Endometrium (tissue), 2 donors: ENCODE measurements around the gene MAPK8IP3.
"Not testable (repeated sequence)": the region's sequence is repeated elsewhere in the genome, so short reads cannot be mapped to it uniquely, and the experiment has no call there.

Experiments
- FAIRE-seq: peaks from 2 replicates; lab custom pipeline; 2012; peaks lifted over from hg19 to GRCh38; lab: Jason Lieb, UNC
- donor health status: control.
- donor health status: control.

Gene MAPK8IP3

DNA sequence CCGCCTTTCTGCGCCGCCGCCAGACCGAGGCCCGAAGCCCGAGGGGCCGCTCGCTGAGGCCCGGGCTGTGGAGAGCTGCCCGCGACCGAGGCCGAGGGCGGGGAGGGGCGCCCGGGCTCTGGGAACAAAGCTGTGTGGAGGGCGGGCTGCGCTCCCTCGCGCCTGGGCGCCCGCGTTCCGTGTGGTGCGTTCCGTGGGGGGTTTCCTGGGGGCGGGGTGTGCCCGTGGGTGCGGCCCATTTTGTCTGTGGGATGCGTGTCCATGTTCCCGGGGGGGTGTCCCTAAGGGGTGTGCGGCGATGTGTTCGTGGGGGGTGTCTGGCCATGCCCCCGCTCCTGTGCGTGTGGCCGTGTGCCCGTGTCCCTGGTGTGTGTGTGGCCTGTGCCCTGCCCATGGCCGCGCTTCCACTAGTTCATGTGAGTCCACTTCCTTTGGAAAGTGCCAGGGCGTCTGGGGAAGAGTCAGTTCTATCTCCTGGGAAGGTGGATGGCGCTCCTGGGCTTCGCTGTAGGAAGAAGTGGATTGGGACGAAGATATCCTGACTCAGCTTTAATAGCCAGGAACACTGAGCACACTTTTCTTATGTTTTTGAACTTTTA lies 27.4 kb upstream of the MAPK8IP3 start:
- no peak for FAIRE-seq

GRCh38 chr16:1680361-1680760 lies 25.6 kb upstream of the MAPK8IP3 start:
- no peak for FAIRE-seq

DNA sequence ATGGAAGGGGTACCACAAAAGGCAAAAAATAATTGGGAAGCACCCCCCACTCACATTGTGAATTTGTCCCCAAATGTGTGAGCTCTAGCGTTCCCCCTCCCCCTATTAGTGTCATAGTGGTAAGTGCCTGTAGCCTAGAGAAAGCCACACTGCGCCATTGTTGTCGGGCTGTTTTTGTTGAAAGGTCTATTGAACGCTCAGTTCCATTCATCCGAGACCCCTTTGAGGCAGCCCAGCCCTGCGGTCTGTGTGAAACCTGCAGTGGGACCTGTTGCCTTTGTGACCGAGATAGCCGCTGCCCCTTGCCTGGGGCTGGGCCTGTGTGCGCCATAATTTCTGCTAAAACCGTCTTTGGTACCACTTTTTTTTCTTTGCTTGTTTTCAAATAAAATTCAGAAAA lies 25.0 kb upstream of the MAPK8IP3 start:
- FAIRE-seq = no peak

GRCh38 chr16:1687427-1688316 lies 18.3 kb upstream of the MAPK8IP3 start:
- FAIRE-seq = no peak

GRCh38 chr16:1688807-1689560 lies 17.0 kb upstream of the MAPK8IP3 start:
- FAIRE-seq = no peak

DNA sequence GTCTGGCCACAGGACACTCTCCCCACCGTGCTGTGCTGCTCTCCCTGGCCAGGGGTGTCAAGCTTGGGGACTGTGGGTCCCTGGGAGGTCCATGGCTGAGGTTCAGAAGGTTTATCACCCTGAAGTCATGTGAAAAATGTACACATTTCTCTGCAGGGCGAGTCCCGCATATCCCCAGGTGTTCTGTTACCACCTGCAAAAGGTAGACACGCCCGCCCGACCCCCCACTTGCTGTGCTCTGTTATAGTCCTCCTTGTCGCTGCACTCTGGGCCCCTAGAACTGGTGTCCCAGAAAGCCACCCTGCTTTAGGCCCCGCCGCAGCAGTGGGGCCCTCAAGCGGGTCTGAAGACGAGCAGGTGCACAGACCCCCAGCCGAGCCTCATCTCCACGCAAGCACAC lies 16.1 kb upstream of the MAPK8IP3 start:
- FAIRE-seq = no peak

GRCh38 chr16:1690810-1691209 lies 15.2 kb upstream of the MAPK8IP3 start:
- no peak for FAIRE-seq

GRCh38 chr16:1691276-1691675 lies 14.7 kb upstream of the MAPK8IP3 start:
- no peak for FAIRE-seq

GRCh38 chr16:1691956-1692355 lies 14.0 kb upstream of the MAPK8IP3 start:
- no peak for FAIRE-seq

DNA sequence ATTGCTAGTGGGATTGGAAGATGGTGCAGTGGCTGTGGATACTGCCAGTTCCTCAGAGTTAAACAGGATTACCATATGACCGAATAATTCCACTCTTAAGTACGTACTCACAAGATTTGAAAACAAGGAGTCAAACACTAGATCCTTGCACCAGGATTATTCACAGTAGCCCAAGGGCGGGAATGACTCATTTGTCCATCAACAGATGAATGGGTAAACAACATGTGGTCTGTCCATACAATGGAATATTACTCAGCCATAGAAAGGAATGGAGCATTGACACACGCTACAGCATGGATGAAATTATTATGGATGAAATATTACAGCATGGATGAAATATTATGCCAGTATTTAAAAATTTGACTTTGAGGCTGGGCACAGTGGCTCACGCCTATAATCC lies 9.1 kb upstream of the MAPK8IP3 start:
- FAIRE-seq = no peak

DNA sequence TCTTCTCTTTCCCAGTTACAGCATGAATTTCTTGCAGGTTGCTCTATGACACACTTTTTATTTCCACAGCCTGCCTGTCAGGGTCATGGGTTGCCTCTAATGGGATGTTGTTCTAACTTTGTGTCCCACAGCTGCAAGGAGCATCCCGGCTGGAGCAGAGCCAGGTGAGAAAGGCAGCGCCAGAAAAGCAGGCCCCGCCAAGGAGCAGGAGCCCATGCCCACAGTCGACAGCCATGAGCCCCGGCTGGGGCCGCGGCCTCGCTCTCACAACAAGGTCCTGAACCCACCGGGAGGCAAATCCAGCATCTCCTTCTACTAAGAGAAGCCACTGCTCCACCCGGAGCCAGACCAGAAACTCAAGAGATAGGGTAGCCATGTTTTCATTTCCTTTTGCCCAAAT lies 7.3 kb upstream of the MAPK8IP3 start:
- FAIRE-seq = no peak

- no peak for FAIRE-seq
Measured at GRCh38 chr16:1700246-1700645, 5.7 kb upstream of the MAPK8IP3 start.

- no peak for FAIRE-seq
Measured at GRCh38 chr16:1701216-1701878, 4.6 kb upstream of the MAPK8IP3 start.

DNA sequence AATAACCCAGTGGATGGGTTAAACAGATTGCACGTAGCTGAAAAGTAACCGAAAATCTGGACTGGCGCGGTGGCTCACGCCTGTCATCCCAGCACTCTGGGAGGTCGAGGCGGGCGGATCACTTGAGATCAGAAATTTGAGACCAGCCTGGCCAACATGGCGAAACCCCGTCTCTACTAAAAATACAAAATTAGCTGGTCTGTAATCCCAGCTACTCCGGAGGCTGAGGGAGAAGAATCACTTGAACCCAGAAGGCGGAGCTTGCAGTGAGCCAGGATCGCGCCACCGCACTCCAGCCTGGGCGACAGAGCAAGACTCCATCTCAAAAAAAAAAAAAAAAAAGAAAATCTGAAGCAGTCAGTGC lies 689 bp upstream of the MAPK8IP3 start:
- not testable (repeated sequence) for FAIRE-seq

- FAIRE-seq = no peak
Measured at GRCh38 chr16:1706386-1707192, 594 bp downstream of the MAPK8IP3 start.

DNA sequence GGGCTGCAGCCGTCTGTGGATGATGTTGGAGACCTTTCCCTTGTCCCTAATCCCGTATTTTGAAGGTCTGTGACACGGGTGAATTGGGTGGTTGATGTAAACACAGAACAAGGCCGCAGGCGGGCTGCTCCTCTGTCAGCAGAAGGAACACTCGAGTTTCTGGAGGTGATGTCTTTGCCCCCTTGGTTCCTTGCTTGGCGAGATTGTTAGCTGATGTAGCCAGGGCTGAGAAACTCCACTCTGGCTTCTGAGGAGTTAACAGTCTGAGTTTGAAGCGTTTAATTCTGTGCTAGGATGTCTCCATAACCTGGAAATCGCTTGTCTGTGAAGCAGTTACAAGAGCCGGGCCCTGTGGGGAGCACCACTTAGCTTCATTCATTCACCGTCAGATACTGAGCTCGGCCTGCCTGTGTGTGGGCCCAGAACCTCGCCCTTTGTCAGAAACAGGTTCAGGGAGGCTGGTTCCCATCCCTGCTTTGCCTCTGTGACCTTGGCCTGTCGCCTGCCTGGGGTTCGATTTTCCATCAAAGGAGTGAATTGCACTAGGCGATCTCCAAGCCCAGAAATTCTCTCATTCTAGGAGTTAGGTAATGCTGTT lies 1.3 kb downstream of the MAPK8IP3 start:
- no peak for FAIRE-seq

DNA sequence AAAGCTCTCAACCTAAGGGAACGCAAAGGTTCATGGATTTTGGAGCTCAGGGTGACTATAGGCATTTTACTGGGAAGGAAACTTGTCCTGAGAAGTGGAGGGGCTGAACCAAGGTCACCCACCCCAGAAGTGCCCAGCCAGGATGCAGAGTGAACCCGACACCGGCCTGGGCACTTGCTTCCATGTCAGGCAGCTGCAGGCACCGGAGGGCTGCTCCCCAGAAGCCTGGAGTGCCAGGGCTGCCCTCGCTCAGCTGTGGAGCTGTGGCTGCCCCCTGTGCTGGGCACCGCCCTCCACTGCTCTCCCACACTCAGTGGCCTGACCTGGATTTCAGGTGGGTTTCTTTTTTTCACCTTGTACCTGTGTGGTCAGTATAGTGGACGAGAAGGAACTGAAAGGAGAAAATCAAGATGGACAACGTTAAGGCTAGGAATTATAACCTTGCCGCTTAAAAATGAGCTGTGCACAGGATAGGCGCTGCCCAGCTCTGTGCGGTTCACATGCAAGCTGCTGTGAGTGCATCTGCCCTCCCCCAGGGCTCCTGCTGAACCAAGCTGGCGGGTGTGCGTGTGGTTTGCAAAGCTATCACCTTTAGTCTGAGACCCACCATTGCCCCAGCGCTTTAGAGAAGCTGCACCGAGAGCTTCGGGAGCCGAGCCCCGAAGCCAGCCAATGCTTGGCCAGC lies 2.2 kb downstream of the MAPK8IP3 start:
- FAIRE-seq = no peak

DNA sequence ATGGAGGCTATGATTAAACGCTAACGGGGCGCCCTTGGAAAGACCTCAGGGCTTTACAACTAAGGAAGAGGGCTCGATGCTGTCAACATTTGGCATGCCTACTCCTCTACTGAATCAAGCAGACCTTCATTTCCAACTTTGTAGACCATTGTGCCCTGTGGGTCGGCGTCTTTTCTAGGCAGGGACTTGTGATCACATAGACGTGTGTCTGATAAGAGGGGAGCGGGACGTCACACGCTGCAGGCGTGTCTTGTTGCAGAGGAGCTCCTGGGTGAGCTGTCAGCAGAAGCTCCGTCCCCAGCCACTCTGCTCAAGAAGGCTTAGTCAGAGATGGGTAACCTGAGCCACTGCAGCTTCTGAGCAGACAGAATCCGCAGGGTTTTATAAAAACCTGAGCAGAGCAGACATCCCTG lies 2.8 kb downstream of the MAPK8IP3 start:
- FAIRE-seq = no peak

- FAIRE-seq = no peak
Measured at GRCh38 chr16:1709356-1709755, 3.4 kb downstream of the MAPK8IP3 start.

- FAIRE-seq = no peak
Measured at GRCh38 chr16:1710811-1711507, 5.0 kb downstream of the MAPK8IP3 start.
